Measurements from ENCODE around the gene CMPK2.

Gene CMPK2

GRCh38 chr2:6841537-6842287 is 24.0 kb downstream of the CMPK2 start:
- FAIRE-seq = no peak

- FAIRE-seq = no peak
These were observed 26.9 kb downstream of the CMPK2 start for GRCh38 chr2:6838673-6839319.

GRCh38 chr2:6835467-6835866 is 30.2 kb downstream of the CMPK2 start:
- no peak for FAIRE-seq

GRCh38 chr2:6834163-6834562 is 31.5 kb downstream of the CMPK2 start:
- FAIRE-seq = no peak

GRCh38 chr2:6833300-6833604 is 32.5 kb downstream of the CMPK2 start:
- FAIRE-seq = no peak

- FAIRE-seq = no peak
These were observed 33.0 kb downstream of the CMPK2 start for GRCh38 chr2:6832596-6833299.

GRCh38 chr2:6831229-6831628 is 34.5 kb downstream of the CMPK2 start:
- FAIRE-seq = no peak

GRCh38 chr2:6828299-6828584 is 37.5 kb downstream of the CMPK2 start:
- peak; percentile 86 for FAIRE-seq

GRCh38 chr2:6827566-6828298 is 38.0 kb downstream of the CMPK2 start:
- no peak for FAIRE-seq

- FAIRE-seq = no peak
These were observed 39.4 kb downstream of the CMPK2 start for GRCh38 chr2:6826081-6826913.

GRCh38 chr2:6824962-6825361 is 40.7 kb downstream of the CMPK2 start:
- no peak for FAIRE-seq

GRCh38 chr2:6823111-6823510 is 42.6 kb downstream of the CMPK2 start:
- FAIRE-seq = no peak

- FAIRE-seq = no peak
These were observed 43.3 kb downstream of the CMPK2 start for GRCh38 chr2:6822406-6822805.

GRCh38 chr2:6820903-6821584 is 44.7 kb downstream of the CMPK2 start:
- FAIRE-seq = no peak

GRCh38 chr2:6820236-6820635 is 45.5 kb downstream of the CMPK2 start:
- FAIRE-seq = no peak

- no peak for FAIRE-seq
These were observed 46.0 kb downstream of the CMPK2 start for GRCh38 chr2:6819668-6820067.

GRCh38 chr2:6818012-6818411 is 47.7 kb downstream of the CMPK2 start:
- no peak for FAIRE-seq

GRCh38 chr2:6814869-6815268 is 50.8 kb downstream of the CMPK2 start:
- FAIRE-seq = no peak

- FAIRE-seq = no peak
These were observed 51.4 kb downstream of the CMPK2 start for GRCh38 chr2:6814312-6814711.

- no peak for FAIRE-seq
These were observed 52.1 kb downstream of the CMPK2 start for GRCh38 chr2:6813573-6813972.

GRCh38 chr2:6812857-6813530 is 52.7 kb downstream of the CMPK2 start:
- no peak for FAIRE-seq

GRCh38 chr2:6810961-6811360 is 54.7 kb downstream of the CMPK2 start:
- FAIRE-seq = no peak

All from TTC549 (cell line).